K562 (cell line): ENCODE results near the gene GNAT2. TPM values are rescaled to one million over a fixed set of nuclear protein-coding genes. Genes with fewer than 3 reads are reported as not detected.

Source experiments
- E2F1 ChIP-seq: sonication (generic); formaldehyde crosslinking; IDR thresholded peaks from 2 replicates; pipeline ENCODE4 v1.8.1; 2023; ENCODE audit warnings: mild to moderate bottlenecking, missing genetic modification reagents, moderate library complexity
- ELF1 ChIP-seq: fragments of 200-800 bp; sonication (Bioruptor generic); IDR thresholded peaks from 2 replicates; pipeline ENCODE4 v1.6.1; 2016; ENCODE audit warnings: missing genetic modification characterization, missing compliant biosample characterization
- HINFP ChIP-seq: fragments of 450-650 bp; conservative IDR thresholded peaks from 2 replicates; pipeline ENCODE4 v1.6.1; 2016; ENCODE audit warnings: missing genetic modification characterization, low read depth, mild to moderate bottlenecking, control low read depth, missing compliant biosample characterization
- HNRNPLL ChIP-seq: fragments of 200-400 bp; formaldehyde crosslinking; IDR thresholded peaks from 2 replicates; pipeline ENCODE4 v1.6.1; 2017; ENCODE audit warnings: low read length, low read depth, mild to moderate bottlenecking; ENCODE audit not compliant: poor library complexity, severe bottlenecking
- ID3 ChIP-seq, 2 experiments: fragments of 250-450 bp in 1 of 2; fragments of 450-650 bp in 1 of 2; sonication (Bioruptor Pico) in 1 of 2; IDR thresholded peaks; 2 replicates each; pipeline versions ENCODE4 v1.6.1 to v1.8.0; 2016 to 2021; ENCODE audit warnings: mild to moderate bottlenecking in 2 of 2, moderate library complexity in 2 of 2, missing compliant biosample characterization in 1 of 2, missing genetic modification characterization in 1 of 2
- KDM1A ChIP-seq, 2 experiments: fragments of 450-650 bp; IDR thresholded peaks; 2 replicates each; pipeline ENCODE4 v1.6.1; 2016; ENCODE audit warnings: mild to moderate bottlenecking in 2 of 2
- MBD2 ChIP-seq: sonication (generic); IDR thresholded peaks from 2 replicates; pipeline ENCODE4 v1.6.1; 2016; ENCODE audit warnings: low read depth, borderline replicate concordance
- MECOM ChIP-seq: fragments of 250-450 bp; sonication (Bioruptor Pico); IDR thresholded peaks from 2 replicates; pipeline ENCODE4 v1.8.0; 2022; ENCODE audit warnings: inconsistent platforms
- NFXL1 ChIP-seq: fragments of 450-650 bp; formaldehyde crosslinking; IDR thresholded peaks from 2 replicates; pipeline ENCODE4 v1.4.0; 2021; ENCODE audit warnings: mild to moderate bottlenecking
- SRF ChIP-seq, 2 experiments: fragments of 250-450, 450-650 bp in 1 of 2; sonication (Bioruptor Pico) in 1 of 2; sonication (generic) in 1 of 2; formaldehyde crosslinking; IDR thresholded peaks; 2 replicates each; pipeline versions ENCODE4 v1.5.0 to v1.5.1; 2020 to 2022; ENCODE audit warnings: mild to moderate bottlenecking in 1 of 2, missing genetic modification reagents in 1 of 2
- ZFP36 ChIP-seq: fragments of 150-350 bp; IDR thresholded peaks from 2 replicates; pipeline ENCODE4 v1.6.1; 2018; ENCODE audit warnings: low read length, low read depth; ENCODE audit not compliant: partially characterized antibody
- ZNF551 ChIP-seq: fragments of 250-450 bp; sonication (Bioruptor Pico); IDR thresholded peaks from 2 replicates; pipeline ENCODE4 v1.5.0; 2021; ENCODE audit warnings: mild to moderate bottlenecking, moderate library complexity
- ZNF696 ChIP-seq: fragments of 250-450 bp; sonication (Bioruptor Pico); conservative IDR thresholded peaks from 2 replicates; pipeline ENCODE4 v1.4.0; 2020; ENCODE audit warnings: mild to moderate bottlenecking, moderate library complexity
- ZNF780A ChIP-seq: fragments of 250-450 bp; sonication (Bioruptor Pico); IDR thresholded peaks from 2 replicates; pipeline ENCODE4 v1.5.0; 2021; ENCODE audit warnings: mild to moderate bottlenecking
- ZZZ3 ChIP-seq: fragments of 450-650 bp; IDR thresholded peaks from 2 replicates; pipeline ENCODE4 v1.6.1; 2016; ENCODE audit warnings: antibody characterized with exemption, mild to moderate bottlenecking, moderate library complexity
- polyA plus RNA-seq, 8 experiments: library from polyadenylated mRNA; depleted of rRNA in 4 of 8; stranded (reverse) in 5 of 8; unstranded in 3 of 8; fragments of >200 nt; fragmentation: Nextera tagmentation in 2 of 8; fragmentation: Illumina TruSeq in 1 of 8; extraction: Ambion mirVana in 2 of 8; extraction: Trizol in 1 of 8; gene quantifications; 2 replicates each; pipeline versions ENCODE4 v1.2.1 to v1.2.3, GENCODE V29; 2011 to 2014; ENCODE audit warnings: inconsistent platforms in 1 of 8, missing spikeins in 1 of 8
- total RNA-seq, 7 experiments: library from RNA; depleted of rRNA in 6 of 7; stranded (reverse); fragments of >200 nt in 6 of 7; fragmentation: Illumina TruSeq in 2 of 7; extraction: Trizol in 2 of 7; gene quantifications; 2 replicates each; pipeline versions ENCODE4 v1.2.1 to v1.2.3, GENCODE V29; 2011 to 2021; ENCODE audit warnings: low replicate concordance in 1 of 7
- TF ChIP-seq, protein P1 (sequence below): fragments of 250-450 bp; sonication (Bioruptor Pico); IDR thresholded peaks from 2 replicates; pipeline ENCODE4 v1.5.0; 2021
- TF ChIP-seq, protein P2 (sequence below): fragments of 450-650 bp; conservative IDR thresholded peaks from 2 replicates; pipeline ENCODE4 v1.6.1; 2016; ENCODE audit warnings: missing genetic modification characterization, low read depth, mild to moderate bottlenecking, missing compliant biosample characterization, moderate library complexity
- TF ChIP-seq, protein P3 (sequence below): sonication (generic); IDR thresholded peaks from 2 replicates; pipeline ENCODE4 v1.6.1; 2016

The GNAT2 gene
- total and polyA plus RNA-seq, 9 of the 15 experiments (the other 6 are each of a cell fraction or from before 2014, with no cell fraction given): 0.06 to 0.52 (median 0.24) TPM; not detected in 1

- TF ChIP-seq ZNF551: no peak
- no peak for TF ChIP-seq ZFP36
- TF ChIP-seq, protein P1, sequence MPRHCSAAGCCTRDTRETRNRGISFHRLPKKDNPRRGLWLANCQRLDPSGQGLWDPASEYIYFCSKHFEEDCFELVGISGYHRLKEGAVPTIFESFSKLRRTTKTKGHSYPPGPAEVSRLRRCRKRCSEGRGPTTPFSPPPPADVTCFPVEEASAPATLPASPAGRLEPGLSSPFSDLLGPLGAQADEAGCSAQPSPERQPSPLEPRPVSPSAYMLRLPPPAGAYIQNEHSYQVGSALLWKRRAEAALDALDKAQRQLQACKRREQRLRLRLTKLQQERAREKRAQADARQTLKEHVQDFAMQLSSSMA: no peak
- TF ChIP-seq ELF1: no peak
- no peak for TF ChIP-seq HINFP (tag)
- no peak for TF ChIP-seq HNRNPLL
- no peak for TF ChIP-seq MBD2
- TF ChIP-seq ZZZ3: no peak
- TF ChIP-seq, protein P2, sequence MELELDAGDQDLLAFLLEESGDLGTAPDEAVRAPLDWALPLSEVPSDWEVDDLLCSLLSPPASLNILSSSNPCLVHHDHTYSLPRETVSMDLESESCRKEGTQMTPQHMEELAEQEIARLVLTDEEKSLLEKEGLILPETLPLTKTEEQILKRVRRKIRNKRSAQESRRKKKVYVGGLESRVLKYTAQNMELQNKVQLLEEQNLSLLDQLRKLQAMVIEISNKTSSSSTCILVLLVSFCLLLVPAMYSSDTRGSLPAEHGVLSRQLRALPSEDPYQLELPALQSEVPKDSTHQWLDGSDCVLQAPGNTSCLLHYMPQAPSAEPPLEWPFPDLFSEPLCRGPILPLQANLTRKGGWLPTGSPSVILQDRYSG (tag): 0 out of 2 replicates have a peak, but pooled peaks have one; percentile 17
- TF ChIP-seq, protein P3, sequence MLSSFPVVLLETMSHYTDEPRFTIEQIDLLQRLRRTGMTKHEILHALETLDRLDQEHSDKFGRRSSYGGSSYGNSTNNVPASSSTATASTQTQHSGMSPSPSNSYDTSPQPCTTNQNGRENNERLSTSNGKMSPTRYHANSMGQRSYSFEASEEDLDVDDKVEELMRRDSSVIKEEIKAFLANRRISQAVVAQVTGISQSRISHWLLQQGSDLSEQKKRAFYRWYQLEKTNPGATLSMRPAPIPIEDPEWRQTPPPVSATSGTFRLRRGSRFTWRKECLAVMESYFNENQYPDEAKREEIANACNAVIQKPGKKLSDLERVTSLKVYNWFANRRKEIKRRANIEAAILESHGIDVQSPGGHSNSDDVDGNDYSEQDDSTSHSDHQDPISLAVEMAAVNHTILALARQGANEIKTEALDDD: peak; percentile 39; the same call in 1 of the 2 replicates
- no peak for TF ChIP-seq NFXL1 (CRISPR knock-in tag)
- no peak for TF ChIP-seq ZNF780A (CRISPR knock-in tag)
- TF ChIP-seq SRF (CRISPR knock-in tag; IDR thresholded peaks at IDR 0.05): peak in 1 of 2 experiments; percentile 35; a peak in 1 of 4 replicates
- 0 out of 2 replicates have a peak, but pooled peaks have one; percentile 32 for TF ChIP-seq E2F1 (CRISPR knock-in tag)
- no peak for TF ChIP-seq MECOM (CRISPR knock-in tag)
- TF ChIP-seq KDM1A (IDR thresholded peaks at IDR 0.05): peak; percentile 46 to 63; a peak in 3 of 4 replicates
- TF ChIP-seq ID3 (CRISPR knock-in tag; IDR thresholded peaks at IDR 0.05): no peak
- peak; percentile 16; the same call in 1 of the 2 replicates for TF ChIP-seq ID3 (tag; IDR thresholded peaks at IDR 0.05)
- TF ChIP-seq ZNF696 (CRISPR knock-in tag): no peak
These were observed 498 bp downstream of the GNAT2 start (continued) for GRCh38 chr1:109618661-109619575.
